Uterus (tissue), 4 donors: Measurements from ENCODE around the gene PNPLA8. TPM values are rescaled to one million over a fixed set of nuclear protein-coding genes. Genes with fewer than 3 reads are reported as not detected.

Source experiments
- DNase-seq, 2 donors: peaks; one replicate each; pipeline ENCODE4 v3.0.0-alpha.2; 2019 to 2020
- H3K27ac ChIP-seq, 2 donors: fragments of 200-600 bp; sonication (generic); 1 replicate in 1 of 2; 2 replicates in 1 of 2; pipeline ENCODE4 v1.5.1; 2016 to 2018
- H3K27me3 ChIP-seq, 2 donors: fragments of 200-600 bp; sonication (generic); one replicate each; pipeline ENCODE4 v1.5.1; 2018 to 2019; ENCODE audit warnings: control low read depth in 1 of 2
- H3K36me3 ChIP-seq, 2 donors: fragments of 200-600 bp; sonication (generic); one replicate each; pipeline ENCODE4 v1.5.1; 2019; ENCODE audit warnings: control low read depth in 1 of 2
- H3K4me1 ChIP-seq, 2 donors: fragments of 200-600 bp; sonication (generic); one replicate each; pipeline ENCODE4 v1.5.1; 2018 to 2019; ENCODE audit warnings: control low read depth in 1 of 2
- H3K4me3 ChIP-seq, 2 donors: fragments of 200-600 bp; sonication (generic); 1 replicate in 1 of 2; 2 replicates in 1 of 2; pipeline ENCODE4 v1.5.1; 2018 to 2019; ENCODE audit warnings: mild to moderate bottlenecking in 1 of 2
- H3K9me3 ChIP-seq, 2 donors: fragments of 200-600 bp; sonication (generic); one replicate each; pipeline ENCODE4 v1.5.1; 2019; ENCODE audit warnings: control low read depth in 1 of 2
- CTCF ChIP-seq, 4 experiments: fragments of 200-600 bp in 2 of 4; fragments of 450-650 bp in 2 of 4; sonication (generic) in 2 of 4; IDR thresholded peaks; one replicate each; pipeline ENCODE4 v1.5.1; 2016 to 2019; ENCODE audit warnings: antibody characterized with exemption in 4 of 4, mild to moderate bottlenecking in 2 of 4, moderate library complexity in 1 of 4
- POLR2A ChIP-seq, 2 donors: fragments of 450-650 bp; IDR thresholded peaks; one replicate each; pipeline ENCODE4 v1.6.1; 2016; ENCODE audit warnings: antibody characterized with exemption in 2 of 2, mild to moderate bottlenecking in 1 of 2, moderate library complexity in 1 of 2
- intact Hi-C: fragments of 100-400 bp; cut with DNase I; formaldehyde crosslinking; loops from one replicate; pipeline ENCODE4 v1.15.1; 2023; ENCODE audit warnings: low total_unique reads
- total RNA-seq, 4 donors: library from RNA; depleted of rRNA in 3 of 4; stranded (reverse); fragments of >200 nt in 3 of 4; gene quantifications; one replicate each; pipeline versions ENCODE4 v1.1.0 to v1.2.4, GENCODE V29; 2014 to 2023
- donor health status: DM: yes; HTN: yes; CAD: no.

Gene PNPLA8
- total RNA-seq, 4 donors from 2014 or later, result 31.4 to 57.1 (median 46.7) TPM

DNA sequence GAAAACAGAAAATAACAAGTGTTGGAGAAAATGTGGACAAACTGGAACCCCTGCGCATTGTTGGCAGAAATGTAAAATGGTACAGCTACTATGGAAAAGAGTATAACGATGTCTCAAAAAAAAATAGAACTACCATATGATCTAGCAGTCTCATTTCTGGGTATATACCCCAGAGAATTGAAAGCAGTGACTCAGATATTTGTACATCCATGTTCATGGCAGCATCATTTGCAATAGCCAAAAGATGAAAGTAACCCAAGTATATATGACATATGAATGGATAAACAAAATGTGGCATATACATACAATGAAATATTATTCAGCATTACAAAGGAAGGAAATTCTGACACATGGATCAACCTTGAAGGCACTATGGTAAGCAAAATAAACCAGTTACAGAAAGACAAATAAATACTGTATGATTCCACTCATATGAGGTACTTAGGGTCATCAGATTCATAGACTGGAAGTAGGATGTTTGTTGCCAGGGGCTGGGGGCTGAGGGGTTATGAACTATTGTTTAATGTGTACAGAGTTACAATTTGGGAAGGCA lies 74.6 kb downstream of the PNPLA8 start:
- DNase-seq, result no peak
- Histone ChIP-seq H3K4me1 (peaks cover 0 to 9% of the 10 kb centered on the region in 2 donors), H3K9me3 (no peaks in the 10 kb centered on the region), H3K27ac (no peak overlapping the region), H3K4me3 (no peak overlapping the region), H3K36me3 (no peaks in the 10 kb centered on the region), H3K27me3 (peaks cover 0 to 3% of the 10 kb centered on the region in 2 donors)
- intact Hi-C loops, result no loop called here
- TF ChIP-seq POLR2A (IDR thresholded peaks at IDR 0.05), result no peak
- TF ChIP-seq CTCF (IDR thresholded peaks at IDR 0.05), result no peak

DNA sequence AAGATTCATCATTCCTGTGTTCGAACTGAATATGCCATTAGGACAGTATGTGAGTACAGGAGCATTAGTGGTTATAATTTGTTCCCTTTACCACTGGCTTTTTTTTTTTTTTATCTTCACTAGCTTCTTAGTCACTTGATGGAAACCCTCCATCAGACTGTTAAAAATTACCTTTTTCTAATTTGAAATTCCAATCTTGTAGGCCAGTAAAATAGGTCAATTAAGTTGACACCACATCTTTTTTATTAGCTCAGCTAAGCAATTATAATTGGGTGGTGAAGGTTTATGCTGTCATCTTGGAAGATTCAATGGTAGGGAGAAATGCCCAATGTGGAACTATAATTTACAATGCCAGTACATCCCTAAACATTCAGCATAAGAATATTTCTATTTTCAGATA lies 75.8 kb downstream of the PNPLA8 start:
- Histone ChIP-seq H3K27me3 (peaks cover 0 to under 1% of the 10 kb centered on the region in 2 donors), H3K27ac (no peak overlapping the region), H3K4me3 (no peak overlapping the region), H3K36me3 (no peaks in the 10 kb centered on the region), H3K4me1 (peaks cover 0 to 3% of the 10 kb centered on the region in 2 donors), H3K9me3 (no peaks in the 10 kb centered on the region)
- no peak for DNase-seq
- intact Hi-C loops, result no loop called here
- TF ChIP-seq CTCF (IDR thresholded peaks at IDR 0.05) (no peak), POLR2A (IDR thresholded peaks at IDR 0.05) (no peak)

DNA sequence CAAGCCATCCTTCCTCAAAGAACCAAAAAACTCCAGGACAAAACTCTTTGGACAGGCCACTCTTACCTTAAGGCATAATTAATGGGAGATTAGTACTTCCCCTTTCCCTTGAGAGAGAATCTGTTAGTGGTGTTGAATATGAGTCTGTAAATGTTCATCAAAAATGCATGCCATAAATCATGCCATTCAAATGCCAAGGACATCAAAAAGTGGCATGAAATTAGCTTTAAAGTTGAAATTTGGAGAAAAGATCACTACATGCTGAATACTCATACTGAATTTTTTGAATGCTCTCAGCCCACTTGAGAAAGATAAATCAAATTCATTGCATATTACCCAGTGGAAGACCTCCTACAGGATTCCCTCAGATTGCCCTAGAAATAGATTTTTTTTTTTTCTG lies 76.4 kb downstream of the PNPLA8 start:
- H3K4me3 ChIP-seq, result no peak overlapping the region
- no peaks in the 10 kb centered on the region for H3K9me3 ChIP-seq
- no peaks in the 10 kb centered on the region for H3K27me3 ChIP-seq
- intact Hi-C loops, result no loop called here
- H3K27ac ChIP-seq, result no peak overlapping the region
- DNase-seq, result no peak
- no peaks in the 10 kb centered on the region for H3K4me1 ChIP-seq
- no peak for TF ChIP-seq POLR2A (IDR thresholded peaks at IDR 0.05)
- no peak for TF ChIP-seq CTCF (IDR thresholded peaks at IDR 0.05)
- H3K36me3 ChIP-seq, result no peaks in the 10 kb centered on the region

GRCh38 chr7:108448584-108449505 lies 77.1 kb downstream of the PNPLA8 start:
- no peaks in the 10 kb centered on the region for H3K27me3 ChIP-seq
- no peaks in the 10 kb centered on the region for H3K36me3 ChIP-seq
- no peak for TF ChIP-seq POLR2A (IDR thresholded peaks at IDR 0.05)
- TF ChIP-seq CTCF (IDR thresholded peaks at IDR 0.05), result no peak
- DNase-seq, result no peak
- no peak overlapping the region for H3K4me3 ChIP-seq
- intact Hi-C loops, result no loop called here
- H3K27ac ChIP-seq, result no peak overlapping the region
- no peaks in the 10 kb centered on the region for H3K4me1 ChIP-seq
- no peaks in the 10 kb centered on the region for H3K9me3 ChIP-seq

- DNase-seq, result no peak
- H3K9me3 ChIP-seq, result no peaks in the 10 kb centered on the region
- TF ChIP-seq POLR2A (IDR thresholded peaks at IDR 0.05) (no peak), CTCF (IDR thresholded peaks at IDR 0.05) (no peak)
- no peaks in the 10 kb centered on the region for H3K36me3 ChIP-seq
- no peak overlapping the region for H3K4me3 ChIP-seq
- no peak overlapping the region for H3K27ac ChIP-seq
- intact Hi-C loops, result no loop called here
- H3K27me3 ChIP-seq, result no peaks in the 10 kb centered on the region
- no peaks in the 10 kb centered on the region for H3K4me1 ChIP-seq
These were observed 83.8 kb downstream of the PNPLA8 start for GRCh38 chr7:108442039-108442568.
